Lung microvascular endothelial cell (primary cell): ENCODE data around the gene SPIRE2. TPM values are rescaled to one million over a fixed set of nuclear protein-coding genes. Genes with fewer than 3 reads are reported as not detected.
A peak's percentile ranks its signal among the peaks of the same experiment; 100 is the strongest.
"Not testable (repeated sequence)": the region's sequence is repeated elsewhere in the genome, so short reads cannot be mapped to it uniquely, and the experiment has no call there.

Experiments used
- DNase-seq, 2 donors: peaks; one replicate each; pipeline versions ENCODE4 v3.0.0 to v3.0.0-alpha.2; 2010; ENCODE audit warnings: low read depth in 2 of 2
- total RNA-seq: library from RNA; depleted of rRNA; stranded (reverse); fragments of >200 nt; gene quantifications from 2 replicates; pipeline ENCODE4 v1.2.1, GENCODE V29; 2014

The SPIRE2 gene
- total RNA-seq, 1 donor from 2014 or later = 2.4 TPM

DNA sequence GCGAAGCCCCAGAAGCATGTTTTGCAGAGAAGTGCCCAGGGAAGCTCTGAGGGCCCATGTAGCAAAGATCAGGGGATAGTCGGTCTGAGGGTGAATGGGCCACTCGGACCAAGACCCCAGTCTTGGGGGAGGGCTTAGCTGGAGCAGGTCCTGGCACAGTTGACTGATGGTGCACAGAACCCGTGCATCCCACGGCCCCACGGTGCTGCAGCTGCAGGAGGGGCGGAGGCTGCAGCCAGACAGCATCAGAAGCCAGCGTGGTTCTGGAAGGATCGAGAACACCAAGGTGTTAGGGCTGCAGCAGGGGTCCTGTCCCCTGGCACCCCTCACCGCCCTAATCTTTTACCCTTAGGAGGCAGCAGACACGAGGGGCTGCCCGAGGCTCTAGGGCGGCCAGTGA is 83.9 kb downstream of the SPIRE2 start:
- DNase-seq = no peak

DNA sequence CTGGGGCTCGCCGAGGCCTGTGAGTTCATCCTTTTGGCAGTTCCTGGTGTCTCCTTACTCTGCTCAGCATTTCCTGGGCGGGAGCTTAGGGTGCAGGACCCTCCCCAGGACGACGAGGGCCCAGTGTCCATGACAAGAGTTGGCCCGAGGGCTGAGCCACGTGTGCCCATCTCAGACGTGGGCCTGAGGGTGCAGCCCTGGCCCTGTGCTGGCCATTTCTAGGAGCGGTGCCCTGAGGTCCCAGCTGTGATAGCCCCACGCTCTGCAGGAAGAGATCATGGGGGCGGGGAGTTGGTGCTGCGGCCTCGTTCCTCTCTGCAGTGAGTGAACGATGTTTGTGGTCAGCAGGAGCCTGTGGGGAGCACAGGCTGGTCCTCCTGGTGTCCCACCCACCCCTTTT is 84.4 kb downstream of the SPIRE2 start:
- no peak for DNase-seq

- DNase-seq = no peak
These were observed 85.4 kb downstream of the SPIRE2 start for GRCh38 chr16:89913408-89914387.

DNA sequence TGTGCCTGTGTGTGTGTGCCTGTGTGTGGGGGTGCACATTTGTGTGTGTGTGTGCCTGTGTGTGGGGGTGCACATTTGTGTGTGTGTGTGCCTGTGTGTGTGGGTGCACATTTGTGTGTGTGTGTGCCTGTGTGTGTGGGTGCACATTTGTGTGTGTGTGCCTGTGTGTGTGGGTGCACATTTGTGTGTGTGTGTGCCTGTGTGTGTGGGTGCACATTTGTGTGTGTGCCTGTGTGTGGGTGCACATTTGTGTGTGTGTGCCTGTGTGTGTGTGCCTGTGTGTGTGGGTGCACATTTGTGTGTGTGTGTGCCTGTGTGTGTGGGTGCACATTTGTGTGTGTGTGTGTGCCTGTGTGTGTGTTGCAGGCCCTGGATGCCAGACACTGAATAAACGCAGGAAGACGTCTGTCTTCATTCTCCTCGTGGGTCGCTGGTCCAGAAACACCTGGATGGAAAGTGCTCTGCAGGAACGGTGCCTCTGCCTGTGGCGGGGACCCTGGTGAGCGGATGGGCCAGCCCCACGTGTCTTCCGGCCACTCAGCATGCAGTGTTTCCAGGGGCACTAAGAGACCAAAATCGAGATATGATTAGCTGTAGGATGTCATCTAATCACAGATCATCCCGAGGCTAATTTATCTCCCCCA is 86.5 kb downstream of the SPIRE2 start:
- DNase-seq = not testable (repeated sequence)

- no peak for DNase-seq
These were observed 87.3 kb downstream of the SPIRE2 start for GRCh38 chr16:89915303-89916232.

GRCh38 chr16:89917773-89918452 is 89.6 kb downstream of the SPIRE2 start:
- peak; percentile 60 to 65 for DNase-seq

DNA sequence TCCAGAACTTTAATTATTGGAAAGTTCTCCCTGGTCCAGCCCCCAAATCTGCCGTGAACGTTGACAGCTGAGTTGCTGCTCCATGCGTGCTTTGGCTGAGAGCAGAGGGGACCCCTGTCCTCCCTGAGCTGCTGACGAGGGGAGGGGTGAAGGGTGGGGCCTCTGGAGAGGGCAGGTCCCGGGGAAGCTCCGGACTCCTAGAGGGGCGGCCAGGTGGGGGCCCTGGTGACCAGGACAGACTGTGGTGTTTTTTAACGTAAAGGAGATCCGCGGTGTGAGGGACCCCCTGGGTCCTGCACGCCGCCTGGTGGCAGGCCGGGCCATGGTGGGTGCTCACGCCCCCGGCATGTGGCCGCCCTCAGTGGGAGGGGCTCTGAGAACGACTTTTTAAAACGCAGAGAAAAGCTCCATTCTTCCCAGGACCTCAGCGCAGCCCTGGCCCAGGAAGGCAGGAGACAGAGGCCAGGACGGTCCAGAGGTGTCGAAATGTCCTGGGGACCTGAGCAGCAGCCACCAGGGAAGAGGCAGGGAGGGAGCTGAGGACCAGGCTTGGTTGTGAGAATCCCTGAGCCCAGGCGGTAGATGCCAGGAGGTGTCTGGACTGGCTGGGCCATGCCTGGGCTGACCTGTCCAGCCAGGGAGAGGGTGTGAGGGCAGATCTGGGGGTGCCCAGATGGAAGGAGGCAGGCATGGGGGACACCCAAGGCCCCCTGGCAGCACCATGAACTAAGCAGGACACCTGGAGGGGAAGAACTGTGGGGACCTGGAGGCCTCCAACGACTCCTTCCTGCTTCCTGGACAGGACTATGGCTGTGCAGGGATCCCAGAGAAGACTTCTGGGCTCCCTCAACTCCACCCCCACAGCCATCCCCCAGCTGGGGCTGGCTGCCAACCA is 90.4 kb downstream of the SPIRE2 start, which contains the start of gene MC1R:
Gene MC1R, plus strand, starts transcription at position 410 of the 895 bp plus-strand sequence. Its CDS starts 397 bp downstream, at position 807.
- DNase-seq = peak; percentile 30 to 53

GRCh38 chr16:89919535-89920406 is 91.5 kb downstream of the SPIRE2 start:
- DNase-seq = no peak

- peak in 1 of 2 donors; percentile 21 for DNase-seq
These were observed 92.4 kb downstream of the SPIRE2 start for GRCh38 chr16:89920723-89921122.

Other genes starting within 250 kb of the SPIRE2 start
- gene DPEP1, start 214.8 kb upstream of the SPIRE2 start, total RNA-seq = 0.20 and 0.44 TPM in 2 replicates
- gene CHMP1A, start 170.8 kb upstream of the SPIRE2 start, total RNA-seq = 59.3 and 81.5 TPM in 2 replicates
- gene SPATA33, start 170.6 kb upstream of the SPIRE2 start, total RNA-seq = 0.87 and 1.4 TPM in 2 replicates
- 23.1 and 38.5 TPM in 2 replicates for gene CDK10, start 141.8 kb upstream of the SPIRE2 start, total RNA-seq
- 8.1 and 10.1 TPM in 2 replicates for gene SPATA2L, start 126.8 kb upstream of the SPIRE2 start, total RNA-seq
- gene VPS9D1, start 107.6 kb upstream of the SPIRE2 start, total RNA-seq = 4.1 and 4.4 TPM in 2 replicates
- gene ZNF276, start 106.9 kb upstream of the SPIRE2 start, total RNA-seq = 8.3 and 14.5 TPM in 2 replicates
- gene FANCA, start 11.8 kb upstream of the SPIRE2 start, total RNA-seq = 5.6 and 6.5 TPM in 2 replicates
- gene TCF25, start 45.1 kb downstream of the SPIRE2 start, total RNA-seq = 115 and 136 TPM in 2 replicates
- 0.65 and 0.79 TPM in 2 replicates for gene MC1R, start 90.4 kb downstream of the SPIRE2 start, total RNA-seq
- 33.5 and 122 TPM in 2 replicates for gene TUBB3, start 94.9 kb downstream of the SPIRE2 start, total RNA-seq
- 84.1 and 97.0 TPM in 2 replicates for gene DEF8, start 120.3 kb downstream of the SPIRE2 start, total RNA-seq
- 8.3 and 11.5 TPM in 2 replicates for gene DBNDD1, start 191.0 kb downstream of the SPIRE2 start, total RNA-seq
- not detected in 2 replicates for gene PRDM7, start 248.9 kb downstream of the SPIRE2 start, total RNA-seq